A549 (cell line): ENCODE results near the gene TSC22D1. TPM values are rescaled to one million over a fixed set of nuclear protein-coding genes. Genes with fewer than 3 reads are reported as not detected.

ENCODE experiments used
- ATAC-seq, 2 experiments: fragments of 200-7000 bp in 1 of 2; fragments of >200 bp in 1 of 2; cut with Nextera tagmentation in 1 of 2; cut with Tn5 transposase in 1 of 2; 3 replicates each; pipeline versions ENCODE4 v1.8.0 to v1.9.1; 2018 to 2020; ENCODE audit warnings: mild to moderate bottlenecking in 1 of 2, moderate library complexity in 1 of 2
- CTCF ChIA-PET: fragments of 300-600 bp; sonication (Branson Sonifier 250); formaldehyde crosslinking; extraction: SDS; loops from one replicate; lab custom pipeline; 2021; ENCODE audit warnings: antibody characterized with exemption, inconsistent platforms; lab: Yijun Ruan, JAX
- POLR2A ChIA-PET: fragments of 350-600 bp; formaldehyde crosslinking; extraction: SDS; loops from one replicate; lab custom pipeline; 2021; ENCODE audit warnings: antibody characterized with exemption, inconsistent platforms; lab: Yijun Ruan, JAX
- DNase-seq, 2 experiments: peaks; one replicate each; pipeline versions ENCODE4 v3.0.0 to v3.0.0-alpha.2; 2011 to 2016; ENCODE audit warnings: low read depth in 1 of 2, low spot score in 1 of 2
- FAIRE-seq: peaks from 2 replicates; lab custom pipeline; 2011; peaks lifted over from hg19 to GRCh38; lab: Jason Lieb, UNC
- H3K27ac ChIP-seq, 2 experiments: fragments of >200 bp; sonication (Bioruptor Twin); formaldehyde crosslinking; 3 replicates each; pipeline ENCODE4 v1.5.1; 2016 to 2017
- H3K4me1 ChIP-seq: fragments of >200 bp; sonication (Bioruptor Twin); formaldehyde crosslinking; 3 replicates; pipeline ENCODE4 v1.6.1; 2016
- H3K4me2 ChIP-seq: fragments of >200 bp; sonication (Bioruptor Twin); formaldehyde crosslinking; 3 replicates; pipeline ENCODE4 v1.6.1; 2016
- H3K4me3 ChIP-seq: fragments of >200 bp; sonication (Bioruptor Twin); formaldehyde crosslinking; 3 replicates; pipeline ENCODE4 v1.5.1; 2016
- H3K9me3 ChIP-seq: fragments of >200 bp; sonication (Bioruptor Twin); formaldehyde crosslinking; 3 replicates; pipeline ENCODE4 v1.6.1; 2016
- BCL3 ChIP-seq: fragments of >200 bp; sonication (Bioruptor Twin); formaldehyde crosslinking; IDR thresholded peaks from 3 replicates; pipeline ENCODE4 v1.6.1; 2016
- CBX2 ChIP-seq: fragments of 200-600 bp; sonication (generic); IDR thresholded peaks from 2 replicates; pipeline ENCODE4 v1.6.1; 2016; ENCODE audit warnings: low read depth, mild to moderate bottlenecking, borderline replicate concordance
- CHD2 ChIP-seq: fragments of 150-350 bp; IDR thresholded peaks from 2 replicates; pipeline ENCODE4 v1.6.1; 2014; ENCODE audit warnings: low read length; ENCODE audit not compliant: partially characterized antibody
- CHD4 ChIP-seq: fragments of 200-600 bp; sonication (generic); IDR thresholded peaks from 2 replicates; pipeline ENCODE4 v1.6.1; 2016; ENCODE audit warnings: antibody characterized with exemption, mild to moderate bottlenecking, borderline replicate concordance
- CTCF ChIP-seq: fragments of >200 bp; sonication (Bioruptor Twin); formaldehyde crosslinking; IDR thresholded peaks from 3 replicates; pipeline ENCODE4 v1.5.1; 2016
- FOSB ChIP-seq: fragments of 250-450 bp; sonication (Bioruptor Pico); IDR thresholded peaks from 2 replicates; pipeline ENCODE4 v1.5.0; 2020; ENCODE audit warnings: mild to moderate bottlenecking, moderate library complexity
- FOSL2 ChIP-seq, 2 experiments: fragments of 450-650 bp in 1 of 2; fragments of >200 bp in 1 of 2; sonication (Bioruptor Twin) in 1 of 2; formaldehyde crosslinking; IDR thresholded peaks; 2 replicates each; pipeline versions ENCODE4 v1.5.0 to v1.6.1; 2016 to 2020; ENCODE audit warnings: mild to moderate bottlenecking in 1 of 2, moderate library complexity in 1 of 2
- HOXA7 ChIP-seq: fragments of 250-450 bp; sonication (Bioruptor Pico); IDR thresholded peaks from 2 replicates; pipeline ENCODE4 v1.5.0; 2020; ENCODE audit warnings: mild to moderate bottlenecking, moderate library complexity
- HOXB5 ChIP-seq: fragments of 250-450 bp; sonication (Bioruptor Pico); IDR thresholded peaks from 2 replicates; pipeline ENCODE4 v1.5.0; 2020; ENCODE audit warnings: mild to moderate bottlenecking, moderate library complexity
- JUN ChIP-seq, 2 experiments: fragments of >200 bp; sonication (Bioruptor Twin); formaldehyde crosslinking; IDR thresholded peaks; 2 replicates in 1 of 2; 3 replicates in 1 of 2; pipeline ENCODE4 v1.6.1; 2016 to 2017
- JUNB ChIP-seq: fragments of >200 bp; sonication (Bioruptor Twin); formaldehyde crosslinking; IDR thresholded peaks from 2 replicates; pipeline ENCODE4 v1.6.1; 2016
- KDM5A ChIP-seq: fragments of 200-600 bp; sonication (generic); IDR thresholded peaks from 2 replicates; pipeline ENCODE4 v1.6.1; 2016; ENCODE audit warnings: antibody characterized with exemption, mild to moderate bottlenecking
- MAFK ChIP-seq: fragments of 450-650 bp; IDR thresholded peaks from 2 replicates; pipeline ENCODE4 v1.6.1; 2014; ENCODE audit not compliant: partially characterized antibody
- MYC ChIP-seq: IDR thresholded peaks from 2 replicates; pipeline ENCODE4 v1.6.1; 2012; ENCODE audit warnings: mild to moderate bottlenecking, inconsistent platforms, low read length, improper control_type of control experiment, borderline replicate concordance
- POLR2A ChIP-seq: IDR thresholded peaks from 2 replicates; pipeline ENCODE4 v1.6.1; 2012; ENCODE audit warnings: mild to moderate bottlenecking, low read length
- POLR2AphosphoS2 ChIP-seq: conservative IDR thresholded peaks from 2 replicates; pipeline ENCODE4 v1.6.1; 2012; ENCODE audit warnings: low read length, improper control_type of control experiment, inconsistent platforms
- RAD21 ChIP-seq, 2 experiments: fragments of >200 bp in 1 of 2; sonication (Bioruptor Twin) in 1 of 2; formaldehyde crosslinking in 1 of 2; IDR thresholded peaks in 1 of 2; conservative IDR thresholded peaks in 1 of 2; 2 replicates in 1 of 2; 3 replicates in 1 of 2; pipeline ENCODE4 v1.6.1; 2012 to 2018; ENCODE audit warnings: inconsistent platforms in 1 of 2
- RARB ChIP-seq: fragments of 250-450 bp; sonication (Bioruptor Pico); IDR thresholded peaks from 2 replicates; pipeline ENCODE4 v1.8.0; 2021; ENCODE audit warnings: mild to moderate bottlenecking, moderate library complexity
- SMC3 ChIP-seq: fragments of >200 bp; sonication (Bioruptor Twin); formaldehyde crosslinking; IDR thresholded peaks from 3 replicates; pipeline ENCODE4 v1.6.1; 2018; ENCODE audit warnings: inconsistent platforms
- TFCP2L1 ChIP-seq: fragments of 250-450 bp; sonication (Bioruptor Pico); IDR thresholded peaks from 2 replicates; pipeline ENCODE4 v1.5.0; 2021; ENCODE audit warnings: mild to moderate bottlenecking
- ZNF302 ChIP-seq: fragments of 250-450 bp; sonication (Bioruptor Pico); IDR thresholded peaks from 2 replicates; pipeline ENCODE4 v1.9.0; 2021; ENCODE audit warnings: inconsistent platforms, mild to moderate bottlenecking, moderate library complexity
- WGBS: methylation state at CpG from one replicate; pipeline ENCODE4 v1.1.6; 2017; ENCODE audit errors: missing lambda C conversion rate; 5-methylcytosine and 5-hydroxymethylcytosine counted together
- polyA plus RNA-seq, 4 experiments: library from polyadenylated mRNA; depleted of rRNA in 3 of 4; stranded (reverse); fragments of >200 nt; fragmentation: RNase III in 1 of 4; extraction: RNeasy Plus Mini Kit Qiagen cat#74134 plus additional on column Dnase treatment in 1 of 4; gene quantifications; 2 replicates in 3 of 4; 3 replicates in 1 of 4; pipeline ENCODE4 v1.2.3, GENCODE V29; 2011 to 2017
- TF ChIP-seq, protein P1 (sequence below): fragments of 250-450 bp; sonication (Bioruptor Pico); IDR thresholded peaks from 2 replicates; pipeline ENCODE4 v1.5.0; 2020; ENCODE audit warnings: low read depth, mild to moderate bottlenecking, moderate library complexity
- TF ChIP-seq, protein P2 (sequence below): fragments of 200-600 bp; sonication (generic); IDR thresholded peaks from 2 replicates; pipeline ENCODE4 v1.6.1; 2016; ENCODE audit warnings: antibody characterized with exemption, mild to moderate bottlenecking, moderate library complexity
- TF ChIP-seq, protein P3 (sequence below): fragments of 450-650 bp; IDR thresholded peaks from 2 replicates; pipeline ENCODE4 v1.6.1; 2014; ENCODE audit warnings: antibody characterized with exemption
- TF ChIP-seq, protein P4 (sequence below): IDR thresholded peaks from 2 replicates; pipeline ENCODE4 v1.6.1; 2012
- TF ChIP-seq, protein P5 (sequence below): IDR thresholded peaks from 2 replicates; pipeline ENCODE4 v1.6.1; 2012; ENCODE audit warnings: low read depth, borderline replicate concordance

The TSC22D1 gene
- polyA plus RNA-seq, 2 of the 4 experiments (the other 2 are of a cell fraction): 66.8 to 196 TPM

- H3K4me3 ChIP-seq: peak overlapping the region; percentile 91
- 8% methylated on average over 5 of the region's 5 CpGs for WGBS
- peaks cover 27% of the 10 kb centered on the region for H3K4me1 ChIP-seq
- H3K9me3 ChIP-seq: no peaks in the 10 kb centered on the region
- ChIA-PET CTCF (interaction anchor here (0.7 to 6.1 kb wide), 21 partner anchors 12 to 533 kb away, joined by 3 to 43 read pairs (median 4); no protein-coding TSS in a partner anchor), POLR2A (interaction anchor here (0.6 to 2.9 kb wide), 34 partner anchors 10 to 558 kb away, joined by 3 to 80 read pairs (median 6); partner anchors contain the start of genes CCDC122 and LACC1)
- peak overlapping the region; percentile 91 for H3K4me2 ChIP-seq
- DNase-seq: peak in 1 of 2 experiments; percentile 49
- ATAC-seq: peak in 1 of 2 experiments; percentile 25; a peak in 2 of 6 replicates
- no peak for FAIRE-seq
- TF ChIP-seq, protein P1, sequence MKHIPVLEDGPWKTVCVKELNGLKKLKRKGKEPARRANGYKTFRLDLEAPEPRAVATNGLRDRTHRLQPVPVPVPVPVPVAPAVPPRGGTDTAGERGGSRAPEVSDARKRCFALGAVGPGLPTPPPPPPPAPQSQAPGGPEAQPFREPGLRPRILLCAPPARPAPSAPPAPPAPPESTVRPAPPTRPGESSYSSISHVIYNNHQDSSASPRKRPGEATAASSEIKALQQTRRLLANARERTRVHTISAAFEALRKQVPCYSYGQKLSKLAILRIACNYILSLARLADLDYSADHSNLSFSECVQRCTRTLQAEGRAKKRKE (CRISPR knock-in tag): no peak
- TF ChIP-seq CHD4 (no peak), POLR2AphosphoS2 (no peak), JUN (IDR thresholded peaks at IDR 0.05) (no peak), POLR2A (no peak), CBX2 (no peak), KDM5A (no peak), CHD2 (no peak), CTCF (peak; percentile 61), MYC (no peak), HOXA7 (no peak), RARB (CRISPR knock-in tag) (no peak), ZNF302 (CRISPR knock-in tag) (no peak), TFCP2L1 (CRISPR knock-in tag) (no peak), MAFK (no peak), SMC3 (peak; percentile 70), RAD21 (conservative IDR thresholded peaks at IDR 0.05 in 1 of 2, IDR thresholded peaks at IDR 0.05 in 1 of 2) (peak; percentile 67 to 82), BCL3 (no peak), FOSL2 (IDR thresholded peaks at IDR 0.05) (no peak), FOSL2 (CRISPR knock-in tag; IDR thresholded peaks at IDR 0.05) (no peak), HOXB5 (CRISPR knock-in tag) (no peak), FOSB (CRISPR knock-in tag) (no peak), JUNB (no peak)
- TF ChIP-seq, protein P2, sequence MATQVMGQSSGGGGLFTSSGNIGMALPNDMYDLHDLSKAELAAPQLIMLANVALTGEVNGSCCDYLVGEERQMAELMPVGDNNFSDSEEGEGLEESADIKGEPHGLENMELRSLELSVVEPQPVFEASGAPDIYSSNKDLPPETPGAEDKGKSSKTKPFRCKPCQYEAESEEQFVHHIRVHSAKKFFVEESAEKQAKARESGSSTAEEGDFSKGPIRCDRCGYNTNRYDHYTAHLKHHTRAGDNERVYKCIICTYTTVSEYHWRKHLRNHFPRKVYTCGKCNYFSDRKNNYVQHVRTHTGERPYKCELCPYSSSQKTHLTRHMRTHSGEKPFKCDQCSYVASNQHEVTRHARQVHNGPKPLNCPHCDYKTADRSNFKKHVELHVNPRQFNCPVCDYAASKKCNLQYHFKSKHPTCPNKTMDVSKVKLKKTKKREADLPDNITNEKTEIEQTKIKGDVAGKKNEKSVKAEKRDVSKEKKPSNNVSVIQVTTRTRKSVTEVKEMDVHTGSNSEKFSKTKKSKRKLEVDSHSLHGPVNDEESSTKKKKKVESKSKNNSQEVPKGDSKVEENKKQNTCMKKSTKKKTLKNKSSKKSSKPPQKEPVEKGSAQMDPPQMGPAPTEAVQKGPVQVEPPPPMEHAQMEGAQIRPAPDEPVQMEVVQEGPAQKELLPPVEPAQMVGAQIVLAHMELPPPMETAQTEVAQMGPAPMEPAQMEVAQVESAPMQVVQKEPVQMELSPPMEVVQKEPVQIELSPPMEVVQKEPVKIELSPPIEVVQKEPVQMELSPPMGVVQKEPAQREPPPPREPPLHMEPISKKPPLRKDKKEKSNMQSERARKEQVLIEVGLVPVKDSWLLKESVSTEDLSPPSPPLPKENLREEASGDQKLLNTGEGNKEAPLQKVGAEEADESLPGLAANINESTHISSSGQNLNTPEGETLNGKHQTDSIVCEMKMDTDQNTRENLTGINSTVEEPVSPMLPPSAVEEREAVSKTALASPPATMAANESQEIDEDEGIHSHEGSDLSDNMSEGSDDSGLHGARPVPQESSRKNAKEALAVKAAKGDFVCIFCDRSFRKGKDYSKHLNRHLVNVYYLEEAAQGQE: no peak
- TF ChIP-seq, protein P3, sequence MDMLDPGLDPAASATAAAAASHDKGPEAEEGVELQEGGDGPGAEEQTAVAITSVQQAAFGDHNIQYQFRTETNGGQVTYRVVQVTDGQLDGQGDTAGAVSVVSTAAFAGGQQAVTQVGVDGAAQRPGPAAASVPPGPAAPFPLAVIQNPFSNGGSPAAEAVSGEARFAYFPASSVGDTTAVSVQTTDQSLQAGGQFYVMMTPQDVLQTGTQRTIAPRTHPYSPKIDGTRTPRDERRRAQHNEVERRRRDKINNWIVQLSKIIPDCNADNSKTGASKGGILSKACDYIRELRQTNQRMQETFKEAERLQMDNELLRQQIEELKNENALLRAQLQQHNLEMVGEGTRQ: no peak
- TF ChIP-seq, protein P4, sequence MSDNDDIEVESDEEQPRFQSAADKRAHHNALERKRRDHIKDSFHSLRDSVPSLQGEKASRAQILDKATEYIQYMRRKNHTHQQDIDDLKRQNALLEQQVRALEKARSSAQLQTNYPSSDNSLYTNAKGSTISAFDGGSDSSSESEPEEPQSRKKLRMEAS: no peak
- TF ChIP-seq, protein P5, sequence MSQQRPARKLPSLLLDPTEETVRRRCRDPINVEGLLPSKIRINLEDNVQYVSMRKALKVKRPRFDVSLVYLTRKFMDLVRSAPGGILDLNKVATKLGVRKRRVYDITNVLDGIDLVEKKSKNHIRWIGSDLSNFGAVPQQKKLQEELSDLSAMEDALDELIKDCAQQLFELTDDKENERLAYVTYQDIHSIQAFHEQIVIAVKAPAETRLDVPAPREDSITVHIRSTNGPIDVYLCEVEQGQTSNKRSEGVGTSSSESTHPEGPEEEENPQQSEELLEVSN: no peak
- TF ChIP-seq, all 56 proteins: peak for 3
- peak overlapping the region; percentile 94 to 97 for H3K27ac ChIP-seq
Measured at GRCh38 chr13:44437356-44438233, 138.5 kb downstream of the TSC22D1 start.
